ENCODE measurements around the gene FRMPD4.
"Not testable (repeated sequence)": the region's sequence is repeated elsewhere in the genome, so short reads cannot be mapped to it uniquely, and the experiment has no call there.

The FRMPD4 gene

GRCh38 chrX:12138361-12139313 is at the start of gene FRMPD4:
FRMPD4 (plus strand) TSS chrX:12138473; CDS start chrX:12138972, 499 bp downstream.
- DNase-seq = no peak

- no peak for DNase-seq
Observed at GRCh38 chrX:12089740-12090139, 48.5 kb upstream of the FRMPD4 start.

GRCh38 chrX:12113321-12113720 is 25.0 kb upstream of the FRMPD4 start:
- no peak for DNase-seq

- DNase-seq = no peak
Observed at GRCh38 chrX:12115377-12115776, 22.9 kb upstream of the FRMPD4 start.

- DNase-seq = no peak
Observed at GRCh38 chrX:12118134-12118533, 20.1 kb upstream of the FRMPD4 start.

- DNase-seq = no peak
Observed at GRCh38 chrX:12128017-12128416, 10.3 kb upstream of the FRMPD4 start.

- DNase-seq = no peak
Observed at GRCh38 chrX:12137951-12138360, 317 bp upstream of the FRMPD4 start.

- no peak for DNase-seq
Observed at GRCh38 chrX:12139934-12140611, 1.8 kb downstream of the FRMPD4 start.

- no peak for DNase-seq
Observed at GRCh38 chrX:12141511-12141910, 3.2 kb downstream of the FRMPD4 start.

GRCh38 chrX:12142661-12143060 is 4.4 kb downstream of the FRMPD4 start:
- no peak for DNase-seq

- no peak for DNase-seq
Observed at GRCh38 chrX:12145402-12145801, 7.1 kb downstream of the FRMPD4 start.

- DNase-seq = no peak
Observed at GRCh38 chrX:12149670-12150407, 11.6 kb downstream of the FRMPD4 start.

- no peak for DNase-seq
Observed at GRCh38 chrX:12153317-12153716, 15.0 kb downstream of the FRMPD4 start.

GRCh38 chrX:12153741-12154140 is 15.5 kb downstream of the FRMPD4 start:
- DNase-seq = no peak

- DNase-seq = no peak
Observed at GRCh38 chrX:12159799-12160198, 21.5 kb downstream of the FRMPD4 start.

GRCh38 chrX:12162420-12162819 is 24.1 kb downstream of the FRMPD4 start:
- no peak for DNase-seq

GRCh38 chrX:12164180-12164579 is 25.9 kb downstream of the FRMPD4 start:
- DNase-seq = not testable (repeated sequence)

GRCh38 chrX:12170755-12171154 is 32.5 kb downstream of the FRMPD4 start:
- no peak for DNase-seq

- no peak for DNase-seq
Observed at GRCh38 chrX:12174358-12174757, 36.1 kb downstream of the FRMPD4 start.

GRCh38 chrX:12197030-12197429 is 58.8 kb downstream of the FRMPD4 start:
- no peak for DNase-seq

GRCh38 chrX:12206413-12206812 is 68.1 kb downstream of the FRMPD4 start:
- DNase-seq = no peak

GRCh38 chrX:12210196-12210815 is 72.0 kb downstream of the FRMPD4 start:
- no peak for DNase-seq

GRCh38 chrX:12210971-12211370 is 72.7 kb downstream of the FRMPD4 start:
- DNase-seq = no peak
